Thoracic aorta (tissue), 2 donors: ENCODE results near the gene PLAAT3. TPM values are rescaled to one million over a fixed set of nuclear protein-coding genes. Genes with fewer than 3 reads are reported as not detected.
A peak's percentile ranks its signal among the peaks of the same experiment; 100 is the strongest.

ENCODE experiments used
- ATAC-seq: fragments of 150-250 bp; one replicate; pipeline ENCODE4 v1.8.0; 2017; ENCODE audit warnings: low read depth; ENCODE audit not compliant: insufficient number of reproducible peaks, low FRiP score
- DNase-seq: peaks from one replicate; pipeline ENCODE4 v3.0.0-alpha.2; 2020; ENCODE audit warnings: low spot score
- H3K27ac ChIP-seq, 2 donors: fragments of 200-600 bp; sonication (generic); 1 replicate in 1 of 2; 2 replicates in 1 of 2; pipeline ENCODE4 v1.5.1; 2016; ENCODE audit warnings: mild to moderate bottlenecking in 2 of 2, moderate library complexity in 2 of 2
- H3K27me3 ChIP-seq: fragments of 200-600 bp; sonication (generic); replicated peaks from 2 replicates; pipeline ENCODE4 v1.6.0; 2016; ENCODE audit warnings: mild to moderate bottlenecking; ENCODE audit not compliant: insufficient read depth
- H3K36me3 ChIP-seq: fragments of 200-600 bp; sonication (generic); one replicate; pipeline ENCODE4 v1.5.1; 2016
- H3K4me1 ChIP-seq, 2 donors: fragments of 200-600 bp; sonication (generic); 1 replicate in 1 of 2; 2 replicates in 1 of 2; pipeline versions ENCODE4 v1.5.1 to v1.6.0; 2016; ENCODE audit warnings: low read depth in 2 of 2, mild to moderate bottlenecking in 1 of 2; ENCODE audit not compliant: control insufficient read depth in 1 of 2
- H3K4me3 ChIP-seq: fragments of 200-600 bp; sonication (generic); 2 replicates; pipeline ENCODE4 v1.5.1; 2016; ENCODE audit warnings: mild to moderate bottlenecking
- H3K9me3 ChIP-seq: fragments of 200-600 bp; sonication (generic); 2 replicates; pipeline ENCODE4 v1.5.1; 2016
- CTCF ChIP-seq: fragments of 200-600 bp; sonication (generic); IDR thresholded peaks from one replicate; pipeline ENCODE4 v1.5.1; 2019; ENCODE audit warnings: antibody characterized with exemption
- total RNA-seq, 2 donors: library from RNA; depleted of rRNA; stranded (reverse); fragments of >200 nt; gene quantifications; one replicate each; pipeline versions ENCODE4 v1.1.0 to v1.2.3, GENCODE V29; 2016

PLAAT3 gene
- total RNA-seq, 2 donors from 2014 or later = 29.5 to 48.7 TPM

- H3K9me3 ChIP-seq = no peaks in the 10 kb centered on the region
- H3K27ac ChIP-seq = peak within 1 kb of the TSS; percentile 86 to 89
- no peaks in the 10 kb centered on the region for H3K36me3 ChIP-seq
- DNase-seq (no peak), ATAC-seq (no peak)
- H3K27me3 ChIP-seq = no peaks in the 10 kb centered on the region
- peak within 1 kb of the TSS; percentile 74 for H3K4me3 ChIP-seq
- peaks cover 18 to 42% of the 10 kb centered on the region in 2 donors for H3K4me1 ChIP-seq
- no peak for TF ChIP-seq CTCF
Observed at GRCh38 chr11:63536669-63537292, 77.5 kb downstream of the PLAAT3 start, which contains the start of gene PLAAT4. Gene PLAAT4, plus strand, starts transcription at chr11:63536808. Its CDS starts 61 bp downstream, at chr11:63536869.

DNA sequence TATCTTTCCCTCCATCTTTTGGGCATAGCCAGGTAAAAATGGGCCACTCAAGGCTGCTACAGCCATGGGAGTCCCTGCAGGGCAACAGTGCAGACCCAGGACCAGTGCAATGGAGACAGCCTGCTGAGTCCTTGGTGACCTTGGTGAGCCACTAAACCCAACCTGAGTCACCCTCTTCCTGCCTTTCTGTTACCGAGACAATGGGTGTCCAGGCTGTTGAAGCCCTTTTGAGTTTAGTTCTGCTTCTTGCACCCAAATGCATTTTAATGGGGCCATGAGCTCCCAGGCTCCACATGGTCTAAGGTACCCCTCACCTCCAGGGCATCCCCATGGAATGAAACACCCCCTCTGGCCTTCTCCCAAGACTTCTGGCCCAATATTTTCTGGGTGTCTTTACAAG is 78.5 kb downstream of the PLAAT3 start:
- Histone ChIP-seq H3K9me3 (no peaks in the 10 kb centered on the region), H3K36me3 (no peaks in the 10 kb centered on the region), H3K27me3 (no peaks in the 10 kb centered on the region), H3K4me1 (peaks cover 22 to 50% of the 10 kb centered on the region in 2 donors), H3K27ac (peak overlapping the region in 1 of 2 donors; percentile 86), H3K4me3 (no peak overlapping the region)
- DNase-seq = no peak
- ATAC-seq = no peak
- no peak for TF ChIP-seq CTCF

DNA sequence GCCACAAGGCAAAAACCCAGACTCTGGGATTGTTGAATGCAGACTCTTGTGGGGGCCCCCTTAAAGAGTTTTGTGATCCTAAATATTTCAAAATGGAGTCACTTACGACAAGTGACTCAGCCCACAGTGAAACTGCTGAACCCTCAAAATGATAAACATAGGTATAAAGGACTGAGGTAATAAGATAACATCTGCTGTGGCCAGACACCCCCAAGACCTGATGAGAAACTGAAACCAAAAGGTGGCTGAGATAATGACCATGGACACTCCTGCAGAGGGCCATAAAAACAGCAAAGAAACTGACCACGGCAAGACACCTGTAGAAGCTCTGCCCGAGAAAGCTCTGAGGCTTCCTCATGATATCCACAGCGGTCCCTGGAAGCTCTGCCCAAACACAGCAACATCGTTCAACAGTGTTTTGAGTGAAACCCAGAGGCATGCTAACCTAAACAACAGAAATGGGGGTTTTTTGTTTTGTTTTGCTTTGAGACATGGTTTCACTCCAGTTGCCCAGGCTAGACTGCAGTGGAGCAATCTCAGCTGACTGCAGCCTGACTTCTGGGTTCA is 79.3 kb downstream of the PLAAT3 start:
- Histone ChIP-seq H3K9me3 (no peaks in the 10 kb centered on the region), H3K4me3 (no peak overlapping the region), H3K36me3 (no peaks in the 10 kb centered on the region), H3K27me3 (no peaks in the 10 kb centered on the region), H3K4me1 (peaks cover 22 to 50% of the 10 kb centered on the region in 2 donors), H3K27ac (no peak overlapping the region)
- ATAC-seq (no peak), DNase-seq (no peak)
- TF ChIP-seq CTCF = no peak

DNA sequence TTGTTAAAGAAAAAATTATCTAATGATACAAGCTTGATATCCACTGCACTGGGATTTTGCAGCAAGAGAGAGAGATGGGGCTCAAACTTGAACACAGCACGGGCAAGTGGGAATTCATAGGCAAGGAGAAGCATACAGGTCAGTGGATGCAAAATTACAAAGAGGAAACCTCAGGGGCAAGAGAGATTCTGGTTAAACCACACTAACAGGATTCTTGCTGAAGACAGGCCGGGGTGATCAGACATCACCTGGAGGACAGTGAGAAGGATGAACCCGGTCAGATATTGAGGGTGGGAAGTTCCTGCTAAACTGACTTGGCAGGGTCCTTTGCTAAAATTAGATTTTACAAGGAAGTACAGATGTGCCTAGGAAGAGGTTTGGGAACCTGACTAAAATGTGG is 80.2 kb downstream of the PLAAT3 start:
- no peak for ATAC-seq

More for the DNA sequence above, 80.2 kb downstream of the PLAAT3 start:
- H3K4me1 ChIP-seq = peaks cover 22 to 50% of the 10 kb centered on the region in 2 donors
- TF ChIP-seq CTCF = no peak
- no peaks in the 10 kb centered on the region for H3K36me3 ChIP-seq
- H3K4me3 ChIP-seq = no peak overlapping the region
- no peaks in the 10 kb centered on the region for H3K9me3 ChIP-seq
- DNase-seq = no peak
- no peaks in the 10 kb centered on the region for H3K27me3 ChIP-seq
- no peak overlapping the region for H3K27ac ChIP-seq
